DOHH2 (cell line): Measurements from ENCODE around the gene KLF4.

ENCODE experiments used
- H3F3A ChIP-seq: fragments of 200-600 bp; sonication (generic), shearing (Covaris generic); 2 replicates; pipeline ENCODE4 v1.6.0; 2016; ENCODE audit warnings: antibody characterized with exemption, mild to moderate bottlenecking; ENCODE audit not compliant: control insufficient read depth, insufficient read depth
- H3K27ac ChIP-seq: fragments of 200-600 bp; sonication (generic); 2 replicates; pipeline ENCODE4 v1.5.1; 2014; ENCODE audit warnings: low read depth, mild to moderate bottlenecking, low read length, moderate library complexity
- H3K27me3 ChIP-seq: fragments of 200-600 bp; sonication (generic); 2 replicates; pipeline ENCODE4 v1.6.1; 2014; ENCODE audit warnings: mild to moderate bottlenecking, low read length, mixed read lengths; ENCODE audit not compliant: control insufficient read depth
- H3K36me3 ChIP-seq: fragments of 200-600 bp; sonication (generic); 2 replicates; pipeline ENCODE4 v1.6.1; 2014; ENCODE audit warnings: mild to moderate bottlenecking, low read length, moderate library complexity, mixed read lengths; ENCODE audit not compliant: control insufficient read depth
- H3K4me1 ChIP-seq: fragments of 200-600 bp; sonication (generic); 2 replicates; pipeline ENCODE4 v1.6.1; 2014; ENCODE audit warnings: mild to moderate bottlenecking, low read length, mixed read lengths; ENCODE audit not compliant: control insufficient read depth
- H3K4me2 ChIP-seq: fragments of 200-600 bp; sonication (generic); 2 replicates; pipeline ENCODE4 v1.6.0; 2014; ENCODE audit warnings: mild to moderate bottlenecking, low read length, moderate library complexity
- H3K4me3 ChIP-seq: fragments of 200-600 bp; sonication (generic); 2 replicates; pipeline ENCODE4 v1.5.1; 2014; ENCODE audit warnings: mild to moderate bottlenecking, low read length, mixed read lengths
- H3K79me2 ChIP-seq: fragments of 200-600 bp; sonication (generic); 2 replicates; pipeline ENCODE4 v1.6.1; 2014; ENCODE audit warnings: mild to moderate bottlenecking, low read length, mixed read lengths; ENCODE audit not compliant: control insufficient read depth
- H3K9me2 ChIP-seq: fragments of 200-600 bp; sonication (generic); replicated peaks from 2 replicates; pipeline ENCODE4 v1.6.1; 2014; ENCODE audit warnings: mild to moderate bottlenecking, low read length, mixed read lengths; ENCODE audit not compliant: control insufficient read depth
- H3K9me3 ChIP-seq: fragments of 200-600 bp; sonication (generic); 2 replicates; pipeline ENCODE4 v1.6.1; 2014; ENCODE audit warnings: antibody characterized with exemption, low read length, mixed read lengths; ENCODE audit not compliant: control insufficient read depth, insufficient read depth
- H4K20me1 ChIP-seq: fragments of 200-600 bp; sonication (generic); 2 replicates; pipeline ENCODE4 v1.6.0; 2014; ENCODE audit warnings: low read depth, mild to moderate bottlenecking, antibody characterized with exemption, low read length, moderate library complexity; ENCODE audit not compliant: control insufficient read depth, insufficient read depth
- CTCF ChIP-seq: fragments of 200-600 bp; sonication (generic); IDR thresholded peaks from one replicate; pipeline ENCODE4 v1.5.1; 2014; ENCODE audit warnings: antibody characterized with exemption, mild to moderate bottlenecking, low read depth, low read length; ENCODE audit not compliant: poor library complexity, severe bottlenecking
- EZH2phosphoT487 ChIP-seq: fragments of 200-600 bp; sonication (generic); IDR thresholded peaks from 2 replicates; pipeline ENCODE4 v1.6.1; 2017; ENCODE audit warnings: borderline replicate concordance, mild to moderate bottlenecking, antibody characterized with exemption, low read length, moderate library complexity, mixed read lengths

The KLF4 gene

GRCh38 chr9:107481035-107481434 is 8.5 kb downstream of the KLF4 start:
- no peaks in the 10 kb centered on the region for H3K79me2 ChIP-seq
- no peaks in the 10 kb centered on the region for H3K4me1 ChIP-seq
- no peak overlapping the region for H3K27ac ChIP-seq
- H3K4me2 ChIP-seq = no peak overlapping the region
- no peak overlapping the region for H3K4me3 ChIP-seq
- H3K9me3 ChIP-seq = no peaks in the 10 kb centered on the region
- TF ChIP-seq CTCF (no peak), EZH2phosphoT487 (no peak)
- 0 out of 2 replicates have a peak, but pooled peaks cover 3% of the 10 kb centered on the region for H3K27me3 ChIP-seq
- no peaks in the 10 kb centered on the region for H4K20me1 ChIP-seq
- no peaks in the 10 kb centered on the region for H3K9me2 ChIP-seq
- no peaks in the 10 kb centered on the region for H3K36me3 ChIP-seq
- no peaks in the 10 kb centered on the region for H3F3A ChIP-seq

DNA sequence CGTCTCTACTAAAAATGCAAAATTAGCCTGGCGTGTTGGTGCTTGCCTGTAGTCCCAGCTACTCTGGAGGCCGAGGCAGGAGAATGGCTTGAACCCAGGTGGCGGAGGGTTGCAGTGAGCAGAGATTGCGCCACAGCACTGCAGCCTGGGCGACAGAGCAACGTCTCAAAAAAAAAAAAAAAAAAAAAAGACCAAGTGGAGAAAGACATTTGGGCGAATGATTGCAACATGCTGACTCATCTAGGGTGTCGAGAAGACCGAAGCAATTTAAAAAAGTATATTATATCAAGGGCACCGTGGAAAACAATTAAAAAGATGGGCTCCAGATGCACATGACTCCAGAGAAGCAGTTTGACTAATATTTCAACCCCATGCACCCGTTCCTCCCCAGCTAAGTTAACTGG is 9.2 kb downstream of the KLF4 start:
- no peaks in the 10 kb centered on the region for H3K9me3 ChIP-seq
- no peaks in the 10 kb centered on the region for H3K4me1 ChIP-seq
- TF ChIP-seq EZH2phosphoT487 = no peak
- no peak for TF ChIP-seq CTCF
- H3K79me2 ChIP-seq = no peaks in the 10 kb centered on the region
- no peaks in the 10 kb centered on the region for H3K36me3 ChIP-seq
- H3K4me2 ChIP-seq = no peak overlapping the region
- no peaks in the 10 kb centered on the region for H3K9me2 ChIP-seq
- H4K20me1 ChIP-seq = no peaks in the 10 kb centered on the region
- H3K4me3 ChIP-seq = no peak overlapping the region
- no peaks in the 10 kb centered on the region for H3F3A ChIP-seq
- H3K27ac ChIP-seq = no peak overlapping the region
- H3K27me3 ChIP-seq = 0 out of 2 replicates have a peak, but pooled peaks cover 3% of the 10 kb centered on the region

GRCh38 chr9:107478805-107479204 is 10.8 kb downstream of the KLF4 start:
- Histone ChIP-seq H3K27me3 (0 out of 2 replicates have a peak, but pooled peaks cover 3% of the 10 kb centered on the region), H3K4me1 (no peaks in the 10 kb centered on the region), H3K9me3 (no peaks in the 10 kb centered on the region), H3K27ac (no peak overlapping the region), H3K4me3 (no peak overlapping the region), H3K9me2 (no peaks in the 10 kb centered on the region), H3K36me3 (no peaks in the 10 kb centered on the region), H3K79me2 (no peaks in the 10 kb centered on the region), H3K4me2 (no peak overlapping the region), H3F3A (no peaks in the 10 kb centered on the region), H4K20me1 (no peaks in the 10 kb centered on the region)
- no peak for TF ChIP-seq CTCF
- TF ChIP-seq EZH2phosphoT487 = no peak
